Trophoblast cell (in vitro differentiated cells and primary cell): Measurements from ENCODE around the gene EHD3.
A peak's percentile ranks its signal among the peaks of the same experiment; 100 is the strongest.

Experiments
- DNase-seq, 2 donors: peaks; one replicate each; pipeline ENCODE4 v3.0.0-alpha.2; 2016
- H2AFZ ChIP-seq: 2 replicates; pipeline ENCODE4 v1.6.1; 2013; ENCODE audit warnings: low read length, moderate library complexity, mild to moderate bottlenecking; ENCODE audit not compliant: insufficient read depth, poor library complexity
- H2AK5ac ChIP-seq: 2 replicates; pipeline ENCODE4 v1.6.1; 2013; ENCODE audit warnings: mild to moderate bottlenecking, low read length
- H2BK120ac ChIP-seq: 2 replicates; pipeline ENCODE4 v1.6.1; 2013; ENCODE audit warnings: low read length, mild to moderate bottlenecking, moderate library complexity; ENCODE audit not compliant: insufficient read depth, poor library complexity
- H2BK12ac ChIP-seq: 2 replicates; pipeline ENCODE4 v1.6.1; 2013; ENCODE audit warnings: mild to moderate bottlenecking, low read length, moderate library complexity
- H2BK5ac ChIP-seq: 2 replicates; pipeline ENCODE4 v1.6.1; 2013; ENCODE audit warnings: low read length, low read depth, moderate library complexity, mild to moderate bottlenecking; ENCODE audit not compliant: poor library complexity
- H3K14ac ChIP-seq: 2 replicates; pipeline ENCODE4 v1.6.1; 2013; ENCODE audit warnings: mild to moderate bottlenecking, low read length
- H3K18ac ChIP-seq: 2 replicates; pipeline ENCODE4 v1.6.1; 2013; ENCODE audit warnings: mild to moderate bottlenecking, low read length
- H3K23ac ChIP-seq: 2 replicates; pipeline ENCODE4 v1.6.1; 2013; ENCODE audit warnings: low read length
- H3K27ac ChIP-seq: 2 replicates; pipeline ENCODE4 v1.5.1; 2013; ENCODE audit warnings: low read depth, mild to moderate bottlenecking, inconsistent platforms, low read length, moderate library complexity
- H3K27me3 ChIP-seq: 2 replicates; pipeline ENCODE4 v1.6.1; 2013; ENCODE audit warnings: inconsistent platforms, mild to moderate bottlenecking, low read length, moderate library complexity; ENCODE audit not compliant: insufficient read depth
- H3K36me3 ChIP-seq, 2 experiments: 1 replicate in 1 of 2; 2 replicates in 1 of 2; pipeline ENCODE4 v1.6.1; 2013; ENCODE audit warnings: low read length in 2 of 2, mild to moderate bottlenecking in 2 of 2, moderate library complexity in 1 of 2; ENCODE audit not compliant: insufficient read depth in 2 of 2, control insufficient read depth in 1 of 2
- H3K4ac ChIP-seq: 2 replicates; pipeline ENCODE4 v1.6.1; 2013; ENCODE audit warnings: low read depth, mild to moderate bottlenecking, low read length, moderate library complexity
- H3K4me1 ChIP-seq, 2 experiments: 1 replicate in 1 of 2; 2 replicates in 1 of 2; pipeline ENCODE4 v1.6.1; 2013; ENCODE audit warnings: low read length in 2 of 2, mild to moderate bottlenecking in 2 of 2, moderate library complexity in 1 of 2; ENCODE audit not compliant: insufficient read depth in 2 of 2, control insufficient read depth in 1 of 2
- H3K4me2 ChIP-seq: 2 replicates; pipeline ENCODE4 v1.6.1; 2013; ENCODE audit warnings: inconsistent platforms, mild to moderate bottlenecking, low read length, moderate library complexity
- H3K4me3 ChIP-seq: 2 replicates; pipeline ENCODE4 v1.5.1; 2013; ENCODE audit warnings: mild to moderate bottlenecking, low read depth, low read length, inconsistent platforms
- H3K79me1 ChIP-seq: one replicate; pipeline ENCODE4 v1.6.1; 2013; ENCODE audit warnings: low read length
- H3K79me2 ChIP-seq: 2 replicates; pipeline ENCODE4 v1.6.1; 2013; ENCODE audit warnings: low read length, mild to moderate bottlenecking; ENCODE audit not compliant: control insufficient read depth, insufficient read depth, poor library complexity
- H3K9ac ChIP-seq: 2 replicates; pipeline ENCODE4 v1.6.1; 2013; ENCODE audit warnings: mild to moderate bottlenecking, low read length
- H3K9me3 ChIP-seq: 2 replicates; pipeline ENCODE4 v1.6.1; 2013; ENCODE audit warnings: low read depth, mild to moderate bottlenecking, control low read depth, inconsistent platforms, low read length; ENCODE audit not compliant: insufficient read depth
- H4K12ac ChIP-seq: 2 replicates; pipeline ENCODE4 v1.6.1; 2013; ENCODE audit warnings: low read depth, mild to moderate bottlenecking, low read length, moderate library complexity
- H4K8ac ChIP-seq: 2 replicates; pipeline ENCODE4 v1.6.1; 2013; ENCODE audit warnings: low read depth, mild to moderate bottlenecking, low read length, moderate library complexity
- H4K91ac ChIP-seq: one replicate; pipeline ENCODE4 v1.6.1; 2013; ENCODE audit warnings: low read depth, mild to moderate bottlenecking, low read length, moderate library complexity
- WGBS: extraction: QIAGEN DNeasy Blood & Tissue Kit; methylation state at CpG from one replicate; pipeline ENCODE4 v1.1.7; 2013; ENCODE audit warnings: missing lambda C conversion rate; ENCODE audit not compliant: insufficient read length, insufficient coverage; ENCODE audit errors: extremely low coverage; 5-methylcytosine and 5-hydroxymethylcytosine counted together

The EHD3 gene

DNA sequence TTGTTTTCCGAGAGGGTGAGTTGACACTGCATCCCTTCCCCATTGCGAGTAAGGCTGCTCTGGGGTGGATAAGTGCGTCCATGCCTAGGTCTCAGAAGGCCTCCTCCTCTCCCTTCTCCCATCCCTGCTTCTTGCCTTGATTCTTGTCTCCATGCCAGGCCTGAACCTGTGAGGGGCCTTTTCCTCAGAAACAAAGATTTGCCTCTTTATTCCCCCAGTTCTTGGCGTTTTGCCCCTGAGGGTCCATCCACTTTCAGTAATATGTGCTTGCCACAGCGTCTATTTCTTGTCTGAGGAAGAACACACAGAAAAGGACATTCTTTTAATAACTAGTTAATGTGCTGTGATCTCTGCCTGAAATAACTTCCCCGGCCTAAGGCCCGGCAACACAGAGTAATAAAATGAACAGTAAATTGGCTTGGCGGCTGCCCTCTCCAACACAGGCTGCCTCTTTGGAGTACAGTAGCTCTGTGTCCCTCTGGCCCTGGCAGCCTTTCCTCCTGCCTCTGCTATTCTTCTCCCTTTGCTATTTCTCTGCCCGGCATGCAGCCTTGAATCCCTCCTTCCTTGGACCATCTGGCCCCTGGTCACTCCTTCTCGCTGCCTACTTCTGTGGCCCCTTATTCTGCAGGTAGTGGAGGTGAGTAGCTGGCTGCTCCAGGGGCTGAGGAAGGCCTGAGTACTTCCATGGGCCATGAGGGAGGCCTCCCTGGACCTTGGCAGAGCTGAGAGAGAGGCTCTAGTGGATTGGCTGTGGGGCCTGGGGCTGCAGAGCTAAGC lies 4.4 kb downstream of the EHD3 start:
- no CpG with 5 or more reads among the region's 10 CpGs for WGBS
- Histone ChIP-seq H3K4ac (no peak overlapping the region), H2AFZ (no peak overlapping the region), H3K36me3 (peaks cover 0 to 3% of the 10 kb centered on the region in 2 experiments), H3K4me1 (peaks cover 32% of the 10 kb centered on the region in 2 experiments), H3K79me2 (no peaks in the 10 kb centered on the region), H2BK5ac (no peak overlapping the region), H2BK12ac (no peak overlapping the region), H4K91ac (peak overlapping the region; percentile 1), H3K27ac (no peak overlapping the region), H3K14ac (no peak overlapping the region), H3K27me3 (no peaks in the 10 kb centered on the region), H3K9me3 (no peaks in the 10 kb centered on the region), H3K4me2 (no peak overlapping the region), H2BK120ac (peak overlapping the region; percentile 59), H3K18ac (peak overlapping the region; percentile 11), H3K23ac (no peak overlapping the region), H3K4me3 (no peak overlapping the region), H3K9ac (no peak overlapping the region), H4K12ac (peak overlapping the region; percentile 1), H4K8ac (no peak overlapping the region), H2AK5ac (no peak overlapping the region), H3K79me1 (peaks cover 17% of the 10 kb centered on the region)
- DNase-seq = no peak

- peak overlapping the region; percentile 59 for H2BK120ac ChIP-seq
- peak overlapping the region; percentile 10 for H3K18ac ChIP-seq
- H3K4me2 ChIP-seq = no peak overlapping the region
- no peak overlapping the region for H3K4ac ChIP-seq
- H4K91ac ChIP-seq = peak overlapping the region; percentile 1
- no peak overlapping the region for H4K8ac ChIP-seq
- no peak overlapping the region for H4K12ac ChIP-seq
- no peak overlapping the region for H2BK5ac ChIP-seq
- H3K79me1 ChIP-seq = peaks cover 16% of the 10 kb centered on the region
- no CpG with 5 or more reads among the region's 13 CpGs for WGBS
- H3K4me1 ChIP-seq = peaks cover 32% of the 10 kb centered on the region in 2 experiments
- no peaks in the 10 kb centered on the region for H3K9me3 ChIP-seq
- no peak overlapping the region for H3K4me3 ChIP-seq
- H3K27me3 ChIP-seq = no peaks in the 10 kb centered on the region
- H3K27ac ChIP-seq = no peak overlapping the region
- no peaks in the 10 kb centered on the region for H3K79me2 ChIP-seq
- no peak overlapping the region for H2AFZ ChIP-seq
- no peak overlapping the region for H2AK5ac ChIP-seq
- DNase-seq = no peak
- H3K36me3 ChIP-seq = peaks cover under 1 to 4% of the 10 kb centered on the region in 2 experiments
- no peak overlapping the region for H3K14ac ChIP-seq
- H3K23ac ChIP-seq = no peak overlapping the region
- no peak overlapping the region for H2BK12ac ChIP-seq
- H3K9ac ChIP-seq = no peak overlapping the region
These were observed 5.1 kb downstream of the EHD3 start for GRCh38 chr2:31238906-31239592.

DNA sequence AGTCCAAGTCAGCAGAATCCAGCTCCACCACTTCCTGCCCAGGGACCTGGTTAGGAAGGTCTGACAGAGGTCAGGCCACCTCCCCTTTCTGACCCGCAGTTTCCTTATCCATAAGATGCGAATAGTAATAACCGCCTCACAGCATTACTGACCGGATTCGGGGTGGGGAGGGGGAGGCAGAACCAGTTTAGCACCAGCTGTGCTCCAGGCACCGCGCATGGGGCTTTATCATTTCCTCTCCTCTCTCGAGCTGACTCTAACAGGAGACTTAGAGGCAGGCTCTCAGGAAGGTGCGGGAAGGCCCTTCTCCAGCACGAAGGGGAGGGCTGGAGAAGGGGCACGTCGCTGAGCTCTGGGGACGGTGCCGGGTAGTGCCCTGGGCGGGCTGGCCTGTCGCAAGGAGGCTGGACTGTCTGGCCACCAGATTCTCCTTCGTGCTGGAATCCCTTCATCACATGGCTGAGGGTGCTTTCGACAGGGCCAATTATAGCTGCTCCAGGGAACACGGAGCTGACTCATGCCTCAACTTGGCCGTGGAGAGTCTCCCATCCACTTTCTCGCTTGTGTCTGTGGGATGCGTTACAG lies 5.7 kb downstream of the EHD3 start:
- Histone ChIP-seq H4K8ac (peak overlapping the region; percentile 53), H3K18ac (peak overlapping the region; percentile 10), H2AFZ (no peak overlapping the region), H3K9me3 (no peaks in the 10 kb centered on the region), H3K4me3 (no peak overlapping the region), H3K4me2 (no peak overlapping the region), H3K4me1 (peaks cover 30% of the 10 kb centered on the region in 2 experiments), H3K36me3 (peaks cover 4 to 8% of the 10 kb centered on the region in 2 experiments), H4K12ac (no peak overlapping the region), H2BK120ac (peak overlapping the region; percentile 14), H2BK12ac (no peak overlapping the region), H3K23ac (no peak overlapping the region), H3K27ac (peak overlapping the region; percentile 32), H3K4ac (no peak overlapping the region), H2BK5ac (no peak overlapping the region), H4K91ac (peak overlapping the region; percentile 40), H3K79me1 (peaks cover 10% of the 10 kb centered on the region), H3K14ac (peak overlapping the region; percentile 44), H2AK5ac (no peak overlapping the region), H3K27me3 (no peaks in the 10 kb centered on the region), H3K9ac (no peak overlapping the region), H3K79me2 (no peaks in the 10 kb centered on the region)
- no CpG with 5 or more reads among the region's 22 CpGs for WGBS
- peak; percentile 90 to 91 for DNase-seq

GRCh38 chr2:31240381-31241365 lies 6.7 kb downstream of the EHD3 start:
- no peak overlapping the region for H3K18ac ChIP-seq

More at GRCh38 chr2:31240381-31241365, 6.7 kb downstream of the EHD3 start:
- Histone ChIP-seq H3K23ac (no peak overlapping the region), H3K9ac (no peak overlapping the region), H3K79me2 (no peaks in the 10 kb centered on the region), H3K9me3 (no peaks in the 10 kb centered on the region), H3K4me1 (peaks cover 23 to 25% of the 10 kb centered on the region in 2 experiments), H4K8ac (no peak overlapping the region), H3K27ac (no peak overlapping the region), H2AK5ac (peak overlapping the region; percentile 63), H4K91ac (peak overlapping the region; percentile 53), H3K14ac (no peak overlapping the region), H2BK120ac (peak overlapping the region; percentile 35), H2BK5ac (no peak overlapping the region), H3K36me3 (peaks cover 4 to 8% of the 10 kb centered on the region in 2 experiments), H2AFZ (no peak overlapping the region), H4K12ac (no peak overlapping the region), H3K4me2 (no peak overlapping the region), H3K4me3 (no peak overlapping the region), H3K27me3 (no peaks in the 10 kb centered on the region), H3K79me1 (peaks cover 9% of the 10 kb centered on the region), H3K4ac (peak overlapping the region; percentile 42), H2BK12ac (peak overlapping the region; percentile 32)
- no peak for DNase-seq
- no CpG with 5 or more reads among the region's 11 CpGs for WGBS
